Tibial nerve (tissue), 4 donors: ENCODE measurements around the gene METTL21C. TPM values are rescaled to one million over a fixed set of nuclear protein-coding genes. Genes with fewer than 3 reads are reported as not detected.

Source experiments
- DNase-seq, 2 donors: peaks; one replicate each; pipeline ENCODE4 v3.0.0-alpha.2; 2019; ENCODE audit warnings: low spot score in 2 of 2
- H3K27ac ChIP-seq, 4 donors: fragments of 200-600 bp; sonication (generic) in 3 of 4; one replicate each; pipeline ENCODE4 v1.5.1; 2017 to 2019; ENCODE audit warnings: mild to moderate bottlenecking in 1 of 4
- H3K27me3 ChIP-seq, 2 donors: fragments of 200-600 bp; sonication (generic) in 1 of 2; one replicate each; pipeline versions ENCODE4 v1.5.1 to v1.6.0; 2017 to 2019
- H3K36me3 ChIP-seq, 3 donors: fragments of 200-600 bp; sonication (generic); one replicate each; pipeline ENCODE4 v1.5.1; 2018 to 2019
- H3K4me1 ChIP-seq, 4 donors: fragments of 200-600 bp; sonication (generic) in 3 of 4; one replicate each; pipeline ENCODE4 v1.5.1; 2017 to 2019
- H3K4me3 ChIP-seq, 4 donors: fragments of 200-600 bp; sonication (generic) in 3 of 4; one replicate each; pipeline ENCODE4 v1.5.1; 2017 to 2019; ENCODE audit warnings: mild to moderate bottlenecking in 1 of 4, moderate library complexity in 1 of 4
- H3K9me3 ChIP-seq, 4 donors: fragments of 200-600 bp; sonication (generic) in 3 of 4; one replicate each; pipeline ENCODE4 v1.5.1; 2017 to 2019
- EP300 ChIP-seq, 2 donors: sonication (generic); formaldehyde crosslinking; IDR thresholded peaks; one replicate each; pipeline ENCODE4 v1.6.1; 2017; ENCODE audit warnings: antibody characterized with exemption in 2 of 2, mild to moderate bottlenecking in 1 of 2
- POLR2A ChIP-seq, 2 donors: fragments of 450-650 bp; IDR thresholded peaks; one replicate each; pipeline ENCODE4 v1.6.1; 2017; ENCODE audit warnings: antibody characterized with exemption in 2 of 2, mild to moderate bottlenecking in 2 of 2, moderate library complexity in 2 of 2
- WGBS, 2 donors: methylation state at CpG; one replicate each; pipeline ENCODE4 v1.1.5; 2018; 5-methylcytosine and 5-hydroxymethylcytosine counted together
- total RNA-seq, 4 donors: library from RNA; depleted of rRNA; stranded (reverse); fragments of >200 nt; gene quantifications; one replicate each; pipeline ENCODE4 v1.1.0, GENCODE V29; 2016
- TF ChIP-seq, protein P1 (sequence below), 5 experiments: fragments of 200-600 bp in 3 of 5; fragments of 450-650 bp in 2 of 5; sonication (generic) in 3 of 5; IDR thresholded peaks; one replicate each; pipeline ENCODE4 v1.5.1; 2016 to 2019; ENCODE audit warnings: antibody characterized with exemption in 5 of 5, mild to moderate bottlenecking in 3 of 5, moderate library complexity in 2 of 5

Gene METTL21C
- total RNA-seq, 4 donors from 2014 or later: not detected

- peaks cover 0 to 12% (median 0%) of the 10 kb centered on the region in 4 donors for H3K9me3 ChIP-seq
- peaks cover 0 to 16% (median 0%) of the 10 kb centered on the region in 4 donors for H3K4me1 ChIP-seq
- H3K36me3 ChIP-seq: no peaks in the 10 kb centered on the region
- no peak overlapping the region for H3K27ac ChIP-seq
- H3K27me3 ChIP-seq: peaks cover 0 to 18% of the 10 kb centered on the region in 2 donors
- DNase-seq: no peak
- H3K4me3 ChIP-seq: no peak overlapping the region
- WGBS, 2 donors: 93 to 100% methylated on average over 2 of the region's 2 CpGs
- TF ChIP-seq POLR2A (IDR thresholded peaks at IDR 0.05) (no peak), EP300 (IDR thresholded peaks at IDR 0.05) (no peak)
- TF ChIP-seq, protein P1, sequence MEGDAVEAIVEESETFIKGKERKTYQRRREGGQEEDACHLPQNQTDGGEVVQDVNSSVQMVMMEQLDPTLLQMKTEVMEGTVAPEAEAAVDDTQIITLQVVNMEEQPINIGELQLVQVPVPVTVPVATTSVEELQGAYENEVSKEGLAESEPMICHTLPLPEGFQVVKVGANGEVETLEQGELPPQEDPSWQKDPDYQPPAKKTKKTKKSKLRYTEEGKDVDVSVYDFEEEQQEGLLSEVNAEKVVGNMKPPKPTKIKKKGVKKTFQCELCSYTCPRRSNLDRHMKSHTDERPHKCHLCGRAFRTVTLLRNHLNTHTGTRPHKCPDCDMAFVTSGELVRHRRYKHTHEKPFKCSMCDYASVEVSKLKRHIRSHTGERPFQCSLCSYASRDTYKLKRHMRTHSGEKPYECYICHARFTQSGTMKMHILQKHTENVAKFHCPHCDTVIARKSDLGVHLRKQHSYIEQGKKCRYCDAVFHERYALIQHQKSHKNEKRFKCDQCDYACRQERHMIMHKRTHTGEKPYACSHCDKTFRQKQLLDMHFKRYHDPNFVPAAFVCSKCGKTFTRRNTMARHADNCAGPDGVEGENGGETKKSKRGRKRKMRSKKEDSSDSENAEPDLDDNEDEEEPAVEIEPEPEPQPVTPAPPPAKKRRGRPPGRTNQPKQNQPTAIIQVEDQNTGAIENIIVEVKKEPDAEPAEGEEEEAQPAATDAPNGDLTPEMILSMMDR (IDR thresholded peaks at IDR 0.05): no peak
Observed at GRCh38 chr13:102698649-102698980, 3.8 kb upstream of the METTL21C start.

DNA sequence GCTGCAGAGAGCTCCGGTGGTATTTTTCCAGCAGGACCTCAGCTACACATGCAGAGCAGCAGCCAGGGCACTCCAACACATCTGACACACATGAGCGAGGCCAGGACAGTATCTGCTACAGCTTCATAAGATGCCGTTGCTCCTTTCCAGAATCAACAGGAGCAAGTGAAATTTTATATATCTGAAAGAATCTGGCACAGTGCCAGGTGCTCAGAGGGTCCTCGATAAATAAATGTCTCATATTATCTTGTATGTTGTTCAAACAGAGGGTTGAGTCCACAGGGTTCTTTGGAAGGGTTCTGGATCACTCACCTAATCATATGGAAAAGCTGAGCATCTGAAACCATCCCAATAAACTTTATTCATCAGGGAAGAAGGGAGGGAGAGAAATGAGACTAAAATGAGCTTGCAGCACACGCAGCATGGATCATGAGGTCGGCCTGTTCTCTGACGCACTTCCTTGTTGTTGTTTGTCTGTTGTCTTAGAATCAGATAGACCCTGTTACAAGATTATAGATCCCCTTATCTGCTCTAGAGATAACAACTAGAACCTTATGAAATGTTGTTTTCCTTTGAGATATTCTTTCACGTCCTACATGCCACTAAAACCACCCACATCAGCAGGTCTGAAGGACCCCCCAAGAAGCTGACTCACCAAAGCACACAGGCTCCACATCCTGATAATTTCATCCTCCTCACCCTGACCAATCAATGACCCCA lies 3.2 kb upstream of the METTL21C start:
- H3K36me3 ChIP-seq: no peaks in the 10 kb centered on the region
- H3K4me3 ChIP-seq: no peak overlapping the region
- 80 to 86% methylated on average over 8 of the region's 8 CpGs for WGBS, 2 donors
- peaks cover 0 to 12% (median 0%) of the 10 kb centered on the region in 4 donors for H3K9me3 ChIP-seq
- H3K27me3 ChIP-seq: peaks cover 0 to 23% of the 10 kb centered on the region in 2 donors
- DNase-seq: no peak
- H3K27ac ChIP-seq: no peak overlapping the region
- TF ChIP-seq EP300 (IDR thresholded peaks at IDR 0.05) (no peak), POLR2A (IDR thresholded peaks at IDR 0.05) (no peak)
- TF ChIP-seq, protein P1 (IDR thresholded peaks at IDR 0.05): no peak
- peaks cover 0 to 16% (median 0%) of the 10 kb centered on the region in 4 donors for H3K4me1 ChIP-seq

- 78 to 97% methylated on average over 6 of the region's 6 CpGs for WGBS, 2 donors
- H3K36me3 ChIP-seq: no peaks in the 10 kb centered on the region
- H3K27me3 ChIP-seq: peaks cover 0 to 30% of the 10 kb centered on the region in 2 donors
- no peak for DNase-seq
- TF ChIP-seq, protein P1 (IDR thresholded peaks at IDR 0.05): no peak
- TF ChIP-seq POLR2A (IDR thresholded peaks at IDR 0.05) (no peak), EP300 (IDR thresholded peaks at IDR 0.05) (no peak)
- H3K9me3 ChIP-seq: peaks cover 0 to 12% (median 0%) of the 10 kb centered on the region in 4 donors
- H3K4me1 ChIP-seq: peaks cover 0 to 16% (median 0%) of the 10 kb centered on the region in 4 donors
- no peak overlapping the region for H3K27ac ChIP-seq
- H3K4me3 ChIP-seq: no peak overlapping the region
Observed at GRCh38 chr13:102697264-102697663, 2.4 kb upstream of the METTL21C start.

DNA sequence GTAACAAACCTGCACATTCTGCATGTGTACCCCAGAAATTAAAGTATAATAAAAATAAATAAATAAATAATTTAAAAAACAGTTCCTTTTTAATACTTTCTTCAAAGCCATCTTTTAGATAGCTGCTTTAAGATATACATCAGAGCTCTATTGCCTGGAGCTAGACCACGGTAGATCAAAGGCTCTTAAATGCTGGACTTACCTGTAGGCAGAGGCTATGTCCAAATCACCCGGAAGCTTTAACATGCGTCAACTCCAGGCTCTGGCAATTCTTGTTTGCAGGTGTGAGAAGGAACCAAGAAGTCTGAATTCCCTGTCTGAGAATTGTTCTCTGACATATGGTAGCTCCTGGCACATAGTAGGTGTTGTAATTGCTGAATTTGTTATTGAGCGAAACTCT lies 1.6 kb upstream of the METTL21C start:
- Histone ChIP-seq H3K36me3 (no peaks in the 10 kb centered on the region), H3K27ac (no peak overlapping the region), H3K4me1 (peaks cover 0 to 16% (median 0%) of the 10 kb centered on the region in 4 donors), H3K9me3 (peaks cover 0 to 12% (median 0%) of the 10 kb centered on the region in 4 donors), H3K27me3 (peaks cover 0 to 37% of the 10 kb centered on the region in 2 donors), H3K4me3 (no peak overlapping the region)
- TF ChIP-seq, protein P1 (IDR thresholded peaks at IDR 0.05): no peak
- no peak for TF ChIP-seq POLR2A (IDR thresholded peaks at IDR 0.05)
- TF ChIP-seq EP300 (IDR thresholded peaks at IDR 0.05): no peak
- no peak for DNase-seq
- 92 to 94% methylated on average over 4 of the region's 4 CpGs for WGBS, 2 donors

- DNase-seq: no peak
Observed at GRCh38 chr13:102693776-102694175, 1.1 kb downstream of the METTL21C start.

More at GRCh38 chr13:102693776-102694175, 1.1 kb downstream of the METTL21C start:
- H3K27ac ChIP-seq: no peak overlapping the region
- TF ChIP-seq, protein P1 (IDR thresholded peaks at IDR 0.05): no peak
- TF ChIP-seq EP300 (IDR thresholded peaks at IDR 0.05) (no peak), POLR2A (IDR thresholded peaks at IDR 0.05) (no peak)
- H3K27me3 ChIP-seq: peaks cover 0 to 46% of the 10 kb centered on the region in 2 donors
- H3K9me3 ChIP-seq: peaks cover 0 to 10% (median 0%) of the 10 kb centered on the region in 4 donors
- H3K4me3 ChIP-seq: no peak overlapping the region
- 56 to 60% methylated on average over 2 of the region's 2 CpGs for WGBS, 2 donors
- H3K4me1 ChIP-seq: no peaks in the 10 kb centered on the region
- H3K36me3 ChIP-seq: no peaks in the 10 kb centered on the region
